ENCODE data around the gene TOR4A.

Gene TOR4A

DNA sequence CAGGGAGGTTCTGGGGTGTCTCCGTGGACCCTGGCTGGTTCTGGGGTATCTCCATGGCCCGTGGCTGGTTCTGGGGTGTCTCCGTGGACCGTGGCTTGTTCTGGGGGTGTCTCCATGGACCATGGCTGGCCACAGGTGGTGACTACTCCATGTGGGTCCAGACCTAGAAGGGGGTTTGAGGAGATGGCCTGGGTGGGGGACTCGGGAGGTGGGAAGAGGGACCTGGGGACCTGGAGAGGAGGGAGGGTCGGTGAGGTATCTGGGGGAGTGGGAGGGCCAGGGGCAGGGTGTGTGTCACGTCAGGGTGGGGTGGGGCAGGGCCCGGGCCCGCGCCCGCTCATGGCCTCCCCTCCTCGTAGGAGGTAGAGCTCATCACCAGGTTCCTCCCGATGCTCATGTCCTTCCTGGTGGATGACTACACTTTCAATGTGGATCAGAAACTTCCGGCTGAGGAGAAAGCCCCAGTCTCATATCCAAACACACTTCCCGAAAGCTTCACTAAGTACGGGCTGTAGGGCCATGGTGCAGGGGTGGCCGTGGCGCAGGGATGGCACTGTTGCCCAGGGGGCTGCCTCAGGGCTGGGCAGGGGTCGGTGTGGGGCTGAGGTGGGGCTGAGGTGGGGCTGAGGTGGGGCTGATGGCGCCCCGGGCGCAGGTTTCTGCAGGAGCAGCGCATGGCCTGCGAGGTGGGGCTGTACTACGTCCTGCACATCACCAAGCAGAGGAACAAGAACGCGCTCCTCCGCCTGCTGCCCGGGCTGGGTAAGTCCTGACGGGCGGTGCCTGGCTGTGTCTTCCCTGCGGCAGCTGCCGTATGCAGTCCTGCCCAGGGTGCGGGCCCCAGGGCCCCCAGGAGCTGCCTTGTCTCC, 10.7 kb upstream of the TOR4A start:
- Histone ChIP-seq H3K27ac (no peak overlapping the region), H3K36me3 (peaks cover 80% of the 10 kb centered on the region), H3K4me3 (ENCODE audit: low read depth in 1 of 2, low read length in 1 of 2) (no peak overlapping the region), H3K9me3 (no peaks in the 10 kb centered on the region), H3K27me3 (no peaks in the 10 kb centered on the region), H3K4me1 (ENCODE audit: control insufficient read depth in 1 of 2, insufficient read depth in 1 of 2, low read depth in 1 of 2, low read length in 1 of 2) (no peaks in the 10 kb centered on the region)
- no peak for TF ChIP-seq CTCF (IDR thresholded peaks at IDR 0.05)

DNA sequence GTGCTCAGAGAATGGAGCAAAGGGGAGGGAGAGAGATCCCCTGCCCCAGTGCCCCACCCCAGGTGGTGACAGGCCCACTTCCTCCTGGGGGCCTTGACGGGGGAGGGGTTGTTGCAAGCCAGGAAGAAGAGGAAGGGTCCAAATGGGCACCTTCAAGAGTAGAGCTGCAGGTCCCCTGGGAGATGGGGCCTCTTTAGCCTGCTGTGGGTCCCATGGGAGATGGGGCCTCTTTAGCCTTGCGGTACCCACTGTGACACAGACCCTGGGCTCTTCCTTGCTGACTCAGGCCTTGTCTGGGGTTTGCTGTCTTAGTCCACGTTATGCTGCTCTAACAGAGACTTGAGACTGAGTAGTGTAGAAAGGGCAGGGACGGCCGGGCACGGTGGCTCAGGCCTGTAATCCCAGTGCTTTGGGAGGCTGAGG, 9.6 kb upstream of the TOR4A start:
- H3K4me1 ChIP-seq (ENCODE audit: control insufficient read depth in 1 of 2, insufficient read depth in 1 of 2, low read depth in 1 of 2, low read length in 1 of 2), result no peaks in the 10 kb centered on the region
- no peak overlapping the region for H3K27ac ChIP-seq
- no peak for TF ChIP-seq CTCF (IDR thresholded peaks at IDR 0.05)
- no peak overlapping the region for H3K4me3 ChIP-seq (ENCODE audit: low read depth in 1 of 2, low read length in 1 of 2)
- no peaks in the 10 kb centered on the region for H3K27me3 ChIP-seq
- no peaks in the 10 kb centered on the region for H3K9me3 ChIP-seq
- peaks cover 89% of the 10 kb centered on the region for H3K36me3 ChIP-seq

- no peak overlapping the region for H3K27ac ChIP-seq
- peaks cover 90% of the 10 kb centered on the region for H3K36me3 ChIP-seq
- no peaks in the 10 kb centered on the region for H3K9me3 ChIP-seq
- no peak overlapping the region for H3K4me3 ChIP-seq (ENCODE audit: low read depth in 1 of 2, low read length in 1 of 2)
- no peaks in the 10 kb centered on the region for H3K27me3 ChIP-seq
- no peak for TF ChIP-seq CTCF (IDR thresholded peaks at IDR 0.05)
- H3K4me1 ChIP-seq (ENCODE audit: control insufficient read depth in 1 of 2, insufficient read depth in 1 of 2, low read depth in 1 of 2, low read length in 1 of 2), result no peaks in the 10 kb centered on the region
Observed at GRCh38 chr9:137268538-137269201, 8.9 kb upstream of the TOR4A start.

DNA sequence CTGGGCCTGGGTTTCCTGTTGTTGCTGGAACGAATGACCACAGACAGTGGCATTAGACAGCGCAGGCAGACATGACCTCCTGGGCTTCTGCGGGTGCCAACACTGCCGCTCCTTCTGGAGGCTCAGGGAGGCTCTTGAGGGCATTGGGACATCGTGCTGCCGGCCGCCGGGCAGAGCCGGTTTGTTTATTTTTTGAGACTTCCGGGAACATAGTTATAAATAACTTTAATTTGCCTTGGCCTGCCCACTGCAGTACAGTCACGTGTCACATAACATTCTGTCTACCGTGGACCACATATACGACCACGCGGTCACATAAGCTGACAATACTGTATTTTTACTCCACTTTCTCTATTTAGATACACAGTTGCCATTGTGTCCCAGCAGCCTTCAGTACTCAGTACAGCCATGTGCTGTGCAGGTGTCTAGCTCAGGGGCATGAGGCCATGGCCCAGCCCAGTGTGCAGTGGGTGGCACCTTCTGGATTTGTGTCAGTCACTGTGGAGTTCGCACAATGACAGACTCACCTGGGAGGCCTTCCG, 8.2 kb upstream of the TOR4A start:
- no peak for TF ChIP-seq CTCF (IDR thresholded peaks at IDR 0.05)
- Histone ChIP-seq H3K9me3 (no peaks in the 10 kb centered on the region), H3K36me3 (peaks cover 90% of the 10 kb centered on the region), H3K27me3 (no peaks in the 10 kb centered on the region), H3K4me3 (ENCODE audit: low read depth in 1 of 2, low read length in 1 of 2) (no peak overlapping the region), H3K4me1 (ENCODE audit: control insufficient read depth in 1 of 2, insufficient read depth in 1 of 2, low read depth in 1 of 2, low read length in 1 of 2) (no peaks in the 10 kb centered on the region), H3K27ac (no peak overlapping the region)

DNA sequence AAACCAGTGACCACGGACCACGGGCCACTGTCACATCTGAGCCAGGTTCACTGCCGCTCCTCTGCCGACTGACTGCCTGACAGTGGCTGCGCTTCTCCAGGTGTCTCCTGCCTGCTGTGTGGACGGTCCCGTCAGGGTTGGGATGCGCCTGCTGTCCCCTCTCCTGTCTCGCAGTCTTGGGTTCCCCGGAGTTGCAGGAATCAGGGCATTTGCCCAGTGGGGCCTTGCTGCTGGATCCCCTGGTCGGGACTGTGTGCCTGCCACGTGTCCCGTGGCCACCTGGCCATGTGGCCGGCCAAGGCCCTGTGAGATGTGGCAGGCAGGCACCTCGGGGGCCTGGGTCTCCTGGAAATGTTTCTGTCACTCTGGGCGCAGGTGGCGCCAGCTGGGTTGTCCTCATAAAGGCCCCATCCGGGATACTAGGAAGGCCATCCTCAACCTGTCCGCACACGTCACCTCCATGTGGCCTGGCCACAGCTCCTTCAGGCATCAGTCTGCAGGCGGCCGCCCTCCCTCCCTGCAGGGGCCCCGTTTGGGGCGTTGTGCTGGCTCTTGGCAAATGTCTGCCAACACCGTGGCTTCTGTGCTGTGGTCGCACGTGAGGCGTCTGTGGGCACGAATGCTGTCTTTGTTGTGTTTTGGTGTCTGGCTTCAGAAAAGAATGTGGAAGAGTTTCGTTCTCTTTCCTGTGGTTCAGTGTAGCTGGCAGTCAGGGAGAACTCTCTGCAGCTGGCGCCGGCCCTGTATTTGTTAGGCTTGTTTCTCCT, 6.4 kb upstream of the TOR4A start:
- Histone ChIP-seq H3K4me3 (ENCODE audit: low read depth in 1 of 2, low read length in 1 of 2) (no peak overlapping the region), H3K9me3 (no peaks in the 10 kb centered on the region), H3K4me1 (ENCODE audit: control insufficient read depth in 1 of 2, insufficient read depth in 1 of 2, low read depth in 1 of 2, low read length in 1 of 2) (no peaks in the 10 kb centered on the region), H3K27ac (no peak overlapping the region), H3K27me3 (no peaks in the 10 kb centered on the region), H3K36me3 (peaks cover 78% of the 10 kb centered on the region)
- no peak for TF ChIP-seq CTCF (IDR thresholded peaks at IDR 0.05)

All from neutrophil (primary cell).